Activated CD4-positive, alpha-beta T cell treated with anti-CD3 and anti-CD28 coated beads, Interleukin-2, Interleukin-4, amounts not matched to agents 100 ng/mL and 50 ng/mL, durations not matched to agents 16 hours and 8 hours (primary cell): ENCODE data around the gene ITGB5.
A peak's percentile ranks its signal among the peaks of the same experiment; 100 is the strongest.

Source experiments
- DNase-seq: peaks from one replicate; pipeline ENCODE4 v3.0.0-alpha.2; 2020; ENCODE audit warnings: low spot score

Gene ITGB5, protein sequence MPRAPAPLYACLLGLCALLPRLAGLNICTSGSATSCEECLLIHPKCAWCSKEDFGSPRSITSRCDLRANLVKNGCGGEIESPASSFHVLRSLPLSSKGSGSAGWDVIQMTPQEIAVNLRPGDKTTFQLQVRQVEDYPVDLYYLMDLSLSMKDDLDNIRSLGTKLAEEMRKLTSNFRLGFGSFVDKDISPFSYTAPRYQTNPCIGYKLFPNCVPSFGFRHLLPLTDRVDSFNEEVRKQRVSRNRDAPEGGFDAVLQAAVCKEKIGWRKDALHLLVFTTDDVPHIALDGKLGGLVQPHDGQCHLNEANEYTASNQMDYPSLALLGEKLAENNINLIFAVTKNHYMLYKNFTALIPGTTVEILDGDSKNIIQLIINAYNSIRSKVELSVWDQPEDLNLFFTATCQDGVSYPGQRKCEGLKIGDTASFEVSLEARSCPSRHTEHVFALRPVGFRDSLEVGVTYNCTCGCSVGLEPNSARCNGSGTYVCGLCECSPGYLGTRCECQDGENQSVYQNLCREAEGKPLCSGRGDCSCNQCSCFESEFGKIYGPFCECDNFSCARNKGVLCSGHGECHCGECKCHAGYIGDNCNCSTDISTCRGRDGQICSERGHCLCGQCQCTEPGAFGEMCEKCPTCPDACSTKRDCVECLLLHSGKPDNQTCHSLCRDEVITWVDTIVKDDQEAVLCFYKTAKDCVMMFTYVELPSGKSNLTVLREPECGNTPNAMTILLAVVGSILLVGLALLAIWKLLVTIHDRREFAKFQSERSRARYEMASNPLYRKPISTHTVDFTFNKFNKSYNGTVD

DNA sequence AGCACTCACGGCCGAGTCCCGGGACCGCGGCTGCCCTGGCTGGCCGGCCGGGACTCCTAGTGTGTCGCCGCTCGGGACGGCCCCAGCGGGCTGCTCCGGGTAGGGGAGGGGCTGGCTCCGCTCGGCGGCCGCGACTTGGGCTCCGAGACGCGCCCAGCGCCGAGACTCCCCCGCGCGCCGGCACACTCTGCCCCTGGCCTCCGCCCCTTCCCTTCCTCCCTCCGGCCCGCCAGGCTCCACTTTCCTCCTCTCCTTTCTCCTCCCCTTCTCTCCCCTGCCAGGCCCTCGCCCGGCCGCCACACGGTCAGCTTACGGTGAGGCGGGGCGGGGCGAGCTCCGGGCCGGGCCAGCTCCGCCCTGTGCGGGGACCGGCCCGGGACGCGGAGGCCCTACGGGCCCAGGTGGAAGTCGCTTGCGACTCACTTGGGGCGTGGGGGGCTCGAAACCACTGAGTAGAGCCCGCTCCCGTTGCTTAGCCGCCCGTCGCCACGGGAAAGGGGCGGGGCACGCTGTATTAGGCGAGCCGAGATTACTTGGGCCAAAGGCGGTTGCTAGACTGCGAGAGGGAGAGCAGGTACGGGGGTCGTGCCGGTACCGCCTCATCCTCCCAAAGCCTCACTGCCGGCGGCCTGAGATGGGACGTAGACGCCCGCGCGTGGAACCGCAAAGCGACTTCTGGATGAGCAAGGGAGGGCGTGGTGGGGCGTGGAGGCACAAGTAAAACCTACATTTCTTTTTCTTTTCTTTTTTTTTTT, at the start of gene ITGB5:
TSS of gene ITGB5 (minus strand) at position 189 of the 755 bp plus-strand sequence. CDS start 365 bp downstream, outside the sequence.
- no peak for DNase-seq

DNA sequence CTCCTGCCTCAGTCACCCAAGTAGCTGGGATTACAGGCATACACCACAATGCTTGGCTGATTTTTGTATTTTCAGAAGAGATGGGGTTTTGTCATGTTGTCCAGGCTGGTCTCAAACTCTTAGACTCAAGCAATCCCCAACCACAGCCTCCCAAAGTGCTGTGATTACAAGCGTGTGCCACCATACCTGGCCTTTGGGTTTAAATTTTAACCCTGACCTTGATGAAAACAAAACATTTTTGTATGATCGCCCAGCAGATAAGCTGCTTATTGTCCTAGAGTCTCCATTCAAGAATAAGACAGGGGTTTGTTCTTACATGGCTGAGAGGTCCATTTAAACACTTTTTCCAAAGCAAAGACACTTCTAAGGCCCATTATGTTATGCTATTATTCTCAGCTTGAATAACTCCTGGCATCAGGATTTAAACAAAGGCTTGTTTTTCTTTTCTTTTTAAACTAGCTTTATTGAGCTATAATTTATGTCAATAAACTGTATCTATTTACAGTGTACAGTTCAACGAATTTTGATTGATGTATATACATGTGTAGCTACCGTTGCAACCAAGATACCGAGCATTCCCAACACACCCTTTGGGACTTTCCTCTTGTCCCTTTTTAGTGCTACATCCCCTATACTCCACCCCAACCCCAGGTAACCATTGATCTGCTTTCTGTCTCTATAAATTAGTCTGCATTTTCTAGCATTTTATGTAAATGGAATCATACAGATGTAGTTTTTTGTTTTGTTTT, 48.8 kb upstream of the ITGB5 start:
- no peak for DNase-seq

DNA sequence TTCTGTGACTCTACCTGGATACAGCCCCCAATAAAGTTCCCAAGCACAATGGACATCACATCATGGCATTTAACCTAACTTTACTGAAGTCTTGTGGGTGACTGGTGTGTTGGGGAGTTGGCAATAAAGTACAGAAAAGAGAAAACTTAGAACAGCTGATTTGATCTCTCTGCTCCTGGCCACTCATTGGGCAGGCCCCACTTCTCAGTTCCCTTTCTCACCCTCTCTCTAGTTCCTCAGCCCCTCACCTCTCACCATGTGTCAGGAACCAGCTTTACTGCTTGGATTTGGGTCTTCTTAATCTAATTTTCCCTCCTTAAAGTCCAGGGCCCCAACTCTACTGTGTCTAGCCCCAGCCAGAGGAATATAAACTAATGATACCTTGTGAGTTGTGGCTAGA, 48.1 kb upstream of the ITGB5 start:
- no peak for DNase-seq

DNA sequence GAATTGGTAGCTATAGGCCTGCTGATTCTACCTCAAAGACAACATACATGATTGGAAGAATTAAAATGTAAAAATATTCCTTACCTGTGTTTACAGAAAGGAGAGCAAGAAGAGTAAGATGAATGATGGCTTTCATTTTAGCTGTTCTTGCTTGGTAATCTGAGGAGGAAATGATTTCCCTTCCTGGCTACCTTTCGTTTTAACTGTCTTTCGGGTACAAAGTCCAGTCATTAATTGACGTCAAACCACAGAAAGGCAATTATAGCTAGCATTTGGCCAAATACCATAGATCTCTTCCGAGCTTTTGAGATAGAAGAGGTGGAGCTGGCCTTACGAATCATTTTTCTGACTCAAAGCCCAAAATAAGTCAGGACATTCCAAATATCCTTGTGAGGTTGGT, 47.4 kb upstream of the ITGB5 start, which contains the start of gene MUC13:
TSS of gene MUC13 (minus strand) at position 175 of the 400 bp plus-strand sequence. CDS start at position 136, 39 bp downstream.
- DNase-seq, result no peak

DNA sequence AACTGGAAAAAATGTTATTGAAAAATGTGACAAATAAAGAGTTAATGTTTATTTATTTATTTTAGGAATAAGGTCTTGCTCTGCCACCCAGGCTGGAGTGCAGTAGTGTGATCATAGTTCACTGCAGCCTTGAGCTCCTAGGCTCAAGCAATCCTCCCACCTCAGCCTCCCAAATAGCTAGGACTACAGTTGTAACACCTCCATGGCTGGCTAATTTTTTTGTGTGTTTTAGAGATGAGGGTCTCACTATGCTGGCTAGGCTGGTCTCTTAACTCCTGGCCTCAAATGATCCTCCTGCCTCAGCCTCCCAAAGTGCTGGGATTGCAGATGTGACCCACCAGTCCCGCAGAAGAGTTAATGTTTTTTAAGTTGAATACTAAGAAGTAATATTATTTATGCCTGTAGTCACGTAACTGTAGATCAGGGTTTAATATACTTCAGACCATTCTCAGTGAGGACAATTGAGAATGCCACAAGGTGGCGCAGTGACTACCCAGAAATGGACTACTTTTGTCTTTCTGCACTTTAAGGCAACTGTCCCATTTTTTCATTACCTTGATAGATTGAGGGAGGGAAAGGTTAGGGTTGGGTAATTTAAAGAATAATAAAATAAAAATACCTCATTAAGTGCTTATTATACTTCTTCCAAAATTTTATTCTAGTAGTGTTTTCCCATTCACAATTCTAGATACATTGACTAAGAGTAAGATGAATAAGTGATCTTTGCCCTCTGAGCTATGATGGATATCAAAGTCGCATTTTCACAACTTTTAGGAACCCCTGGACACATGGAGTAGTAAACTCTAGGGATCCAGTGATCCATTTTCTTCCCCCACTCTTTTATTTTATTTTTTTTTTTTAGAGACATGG, 41.4 kb upstream of the ITGB5 start:
- DNase-seq, result peak; percentile 58

DNA sequence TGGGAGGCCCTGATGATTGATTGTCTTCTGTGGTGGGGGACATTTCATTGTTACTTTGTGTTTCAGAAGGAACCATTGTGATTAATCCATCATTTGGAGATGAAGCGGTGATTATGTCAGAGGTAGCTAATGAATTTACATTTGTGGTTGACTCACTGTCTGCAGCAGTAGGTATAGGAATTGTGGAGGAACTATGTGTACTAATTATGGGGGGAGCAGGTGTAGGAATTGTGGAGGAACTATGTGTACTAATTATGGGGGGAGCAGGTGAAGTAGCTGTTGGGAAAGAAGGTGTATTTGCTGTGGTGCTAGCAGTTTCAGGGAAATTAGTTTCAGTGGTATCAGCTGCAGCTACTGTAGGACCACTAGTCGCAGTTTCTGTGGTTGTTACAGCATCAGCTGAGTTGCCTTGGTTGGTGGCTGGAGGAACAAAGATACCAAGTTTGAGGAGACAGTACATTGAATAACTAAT, 40.4 kb upstream of the ITGB5 start:
- DNase-seq, result no peak

DNA sequence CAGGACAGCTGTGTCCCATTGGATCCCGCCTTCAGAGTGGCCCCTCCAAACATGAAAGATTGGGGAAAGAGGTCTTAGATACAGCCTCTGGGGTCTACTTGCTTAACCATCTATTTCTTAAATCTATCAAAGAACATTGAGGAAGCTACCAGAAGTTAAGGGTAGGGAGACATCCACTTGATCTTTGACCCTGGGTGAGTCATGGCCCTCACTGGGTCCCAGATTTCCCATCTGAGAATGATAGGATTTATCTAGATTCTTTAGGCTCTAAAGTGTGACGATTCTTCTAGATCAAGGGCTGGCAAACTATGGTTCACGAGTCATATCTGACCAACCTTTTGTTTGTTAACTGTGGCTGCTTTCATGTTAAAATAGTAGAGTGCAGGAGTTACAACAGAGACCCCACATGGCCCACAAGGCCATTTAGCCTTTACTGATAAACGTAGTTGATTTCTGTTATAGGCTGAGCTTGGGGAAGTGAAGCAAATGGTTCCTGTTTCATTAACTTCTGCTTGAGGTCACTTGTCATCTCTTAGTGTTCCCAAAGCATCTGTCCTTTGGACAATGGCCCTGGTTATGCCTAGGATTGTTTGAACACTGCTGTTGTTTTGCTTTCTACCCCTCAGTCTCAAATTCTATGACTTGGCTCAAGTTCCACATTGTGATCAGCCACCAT, 39.4 kb upstream of the ITGB5 start:
- DNase-seq, result no peak

DNA sequence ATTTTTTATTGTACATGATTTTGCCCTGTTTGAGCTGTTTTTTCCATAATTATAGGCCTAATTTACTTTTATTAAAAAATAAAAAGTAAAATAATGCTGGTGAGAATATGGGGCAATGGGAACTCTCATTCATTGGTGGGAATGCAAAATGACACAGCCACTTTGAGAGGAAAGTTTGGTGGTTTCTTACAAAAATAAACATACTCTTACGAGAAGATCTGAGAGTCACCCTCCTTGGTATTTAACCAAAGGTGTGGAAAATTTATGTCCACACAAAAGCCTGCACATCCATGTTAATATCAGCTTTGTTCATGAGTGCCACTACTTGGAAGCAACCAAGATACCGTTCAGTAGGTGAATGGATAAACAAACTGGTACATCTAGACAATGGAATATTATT, 37.6 kb upstream of the ITGB5 start:
- no peak for DNase-seq

DNA sequence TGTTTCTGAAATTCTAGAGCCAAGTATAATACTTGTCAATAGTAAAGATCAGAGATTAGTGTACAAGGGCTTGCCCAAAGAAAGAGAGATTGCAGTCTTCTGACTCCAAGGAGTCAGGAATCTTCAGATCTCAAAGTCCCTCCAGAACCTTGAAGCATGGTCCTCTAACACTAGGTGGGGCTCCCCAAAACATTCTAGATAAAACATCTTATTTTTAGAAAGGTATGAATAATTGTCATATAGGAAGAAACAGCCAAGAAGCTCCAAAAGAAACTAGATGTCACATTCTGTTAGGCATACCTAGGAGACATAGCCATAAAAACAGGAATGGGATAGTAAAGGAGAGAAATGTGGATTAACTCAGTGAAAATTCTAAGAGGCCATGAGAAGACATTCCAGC, 36.7 kb upstream of the ITGB5 start:
- no peak for DNase-seq

DNA sequence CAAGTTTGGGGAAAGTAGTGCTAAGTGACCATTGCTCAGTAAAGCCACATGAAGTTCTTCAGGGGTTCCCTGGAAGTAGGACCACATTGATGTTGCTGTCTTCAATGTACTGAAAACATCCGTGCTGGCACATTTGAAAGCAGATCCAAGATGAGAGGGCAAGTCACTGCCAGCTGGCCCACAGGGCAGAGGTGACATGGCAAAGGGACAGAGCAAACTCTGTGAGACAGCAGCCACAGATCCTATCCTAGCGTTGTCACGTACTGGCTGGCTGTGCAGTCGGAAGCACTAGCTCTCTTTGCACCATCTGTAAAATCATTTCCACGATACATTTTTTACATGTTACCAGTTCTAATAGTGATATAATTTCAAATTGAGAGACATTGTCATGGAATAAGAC, 33.6 kb upstream of the ITGB5 start:
- no peak for DNase-seq

GRCh38 chr3:124919756-124920155, 32.6 kb upstream of the ITGB5 start:
- no peak for DNase-seq

- no peak for DNase-seq
These were observed 31.4 kb upstream of the ITGB5 start for GRCh38 chr3:124918524-124918923.

- DNase-seq, result no peak
These were observed 29.8 kb upstream of the ITGB5 start for GRCh38 chr3:124916837-124917409.

GRCh38 chr3:124915254-124915653, 28.1 kb upstream of the ITGB5 start:
- DNase-seq, result no peak

DNA sequence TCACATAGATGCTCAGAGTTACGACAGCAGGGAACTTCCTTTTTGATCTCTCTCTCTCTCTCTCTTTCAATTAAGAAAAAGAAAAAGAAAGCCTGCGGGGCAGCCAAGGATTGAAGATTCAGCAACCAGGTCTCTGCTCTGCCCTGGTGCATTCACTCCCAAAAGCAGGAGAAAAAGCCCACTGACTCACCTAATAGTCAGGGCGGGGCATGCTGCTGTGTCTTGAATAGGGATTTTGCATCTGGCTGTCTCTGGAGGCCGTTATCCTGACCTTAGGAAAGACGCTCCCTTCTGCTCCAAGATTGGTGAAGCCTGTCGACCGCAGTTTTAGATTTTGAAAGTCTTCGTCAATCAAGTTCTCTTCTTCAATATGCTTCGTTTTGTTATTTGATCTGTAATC, 20.8 kb upstream of the ITGB5 start:
- no peak for DNase-seq

- DNase-seq, result no peak
These were observed 17.8 kb upstream of the ITGB5 start for GRCh38 chr3:124904835-124905492.

- no peak for DNase-seq
These were observed 17.0 kb upstream of the ITGB5 start for GRCh38 chr3:124903896-124904834.
